HepG2 (cell line): ENCODE results near the gene TMF1. TPM values are rescaled to one million over a fixed set of nuclear protein-coding genes. Genes with fewer than 3 reads are reported as not detected.

ENCODE experiments used
- HNRNPLL ChIP-seq: fragments of 200-400 bp; formaldehyde crosslinking; IDR thresholded peaks from 2 replicates; pipeline ENCODE4 v1.6.1; 2017; ENCODE audit warnings: mild to moderate bottlenecking, low read depth, low read length; ENCODE audit not compliant: poor library complexity, severe bottlenecking
- KDM4B ChIP-seq: sonication (generic); formaldehyde crosslinking; IDR thresholded peaks from 2 replicates; pipeline ENCODE4 v1.4.0; 2020; ENCODE audit warnings: missing genetic modification reagents
- KIAA2018 ChIP-seq: sonication (generic); formaldehyde crosslinking; IDR thresholded peaks from 2 replicates; pipeline ENCODE4 v1.5.0; 2020; ENCODE audit warnings: mild to moderate bottlenecking, missing genetic modification reagents, borderline replicate concordance
- NCOA2 ChIP-seq: sonication (generic); formaldehyde crosslinking; IDR thresholded peaks from 2 replicates; pipeline ENCODE4 v1.8.0; 2022; ENCODE audit warnings: inconsistent platforms
- PBX3 ChIP-seq: sonication (generic); formaldehyde crosslinking; IDR thresholded peaks from 2 replicates; pipeline ENCODE4 v1.8.1; 2023; ENCODE audit warnings: missing genetic modification reagents, inconsistent platforms, borderline replicate concordance
- SMC3 ChIP-seq: IDR thresholded peaks from 2 replicates; pipeline ENCODE4 v1.6.1; 2011; ENCODE audit warnings: low read length, improper control_type of control experiment
- YEATS2 ChIP-seq: sonication (generic); formaldehyde crosslinking; IDR thresholded peaks from 2 replicates; pipeline ENCODE4 v1.4.0; 2020; ENCODE audit warnings: missing genetic modification reagents, borderline replicate concordance
- ZNF639 ChIP-seq: conservative IDR thresholded peaks from 2 replicates; pipeline ENCODE4 v1.6.1; 2018; ENCODE audit warnings: missing genetic modification reagents
- ZNF841 ChIP-seq: sonication (generic); formaldehyde crosslinking; IDR thresholded peaks from 2 replicates; pipeline ENCODE4 v1.8.1; 2023; ENCODE audit warnings: missing genetic modification reagents, borderline replicate concordance
- polyA plus RNA-seq, 8 experiments: library from polyadenylated mRNA; depleted of rRNA in 3 of 8; stranded (reverse) in 7 of 8; unstranded in 1 of 8; fragments of >200 nt; fragmentation: Illumina TruSeq in 4 of 8; extraction: Trizol in 4 of 8; gene quantifications; 2 replicates each; pipeline versions ENCODE4 v1.2.1 to v1.2.3, GENCODE V29; 2011 to 2016; ENCODE audit warnings: low read depth in 4 of 8, missing spikeins in 1 of 8, mixed read lengths in 1 of 8; ENCODE audit not compliant: insufficient read depth in 1 of 8
- total RNA-seq, 5 experiments: library from RNA; depleted of rRNA; stranded (reverse); fragments of >200 nt; fragmentation: Illumina TruSeq; extraction: Trizol; gene quantifications; 2 replicates each; pipeline ENCODE4 v1.2.3, GENCODE V29; 2016; ENCODE audit warnings: low read depth in 1 of 5
- TF ChIP-seq, protein P1 (sequence below): sonication (generic); formaldehyde crosslinking; IDR thresholded peaks from 2 replicates; pipeline ENCODE4 v1.8.1; 2022; ENCODE audit warnings: low read depth, mild to moderate bottlenecking, missing genetic modification reagents

Gene TMF1
- total and polyA plus RNA-seq, 2 of the 13 experiments (the other 11 are each of a cell fraction or from before 2014, with no cell fraction given) = 12.1 to 38.4 TPM

GRCh38 chr3:69084326-69085167 lies 32.4 kb upstream of the TMF1 start, which contains the start of gene ARL6IP5 (continued):
- TF ChIP-seq KIAA2018 (CRISPR knock-in tag) (no peak), KDM4B (CRISPR knock-in tag) (0 out of 2 replicates have a peak, but pooled peaks have one; percentile 32), NCOA2 (no peak), YEATS2 (CRISPR knock-in tag) (no peak; the same call in 1 of the 2 replicates), PBX3 (no peak), ZNF639 (CRISPR knock-in tag) (no peak), SMC3 (no peak), HNRNPLL (peak; percentile 85), ZNF841 (CRISPR knock-in tag) (no peak)
- TF ChIP-seq, protein P1, sequence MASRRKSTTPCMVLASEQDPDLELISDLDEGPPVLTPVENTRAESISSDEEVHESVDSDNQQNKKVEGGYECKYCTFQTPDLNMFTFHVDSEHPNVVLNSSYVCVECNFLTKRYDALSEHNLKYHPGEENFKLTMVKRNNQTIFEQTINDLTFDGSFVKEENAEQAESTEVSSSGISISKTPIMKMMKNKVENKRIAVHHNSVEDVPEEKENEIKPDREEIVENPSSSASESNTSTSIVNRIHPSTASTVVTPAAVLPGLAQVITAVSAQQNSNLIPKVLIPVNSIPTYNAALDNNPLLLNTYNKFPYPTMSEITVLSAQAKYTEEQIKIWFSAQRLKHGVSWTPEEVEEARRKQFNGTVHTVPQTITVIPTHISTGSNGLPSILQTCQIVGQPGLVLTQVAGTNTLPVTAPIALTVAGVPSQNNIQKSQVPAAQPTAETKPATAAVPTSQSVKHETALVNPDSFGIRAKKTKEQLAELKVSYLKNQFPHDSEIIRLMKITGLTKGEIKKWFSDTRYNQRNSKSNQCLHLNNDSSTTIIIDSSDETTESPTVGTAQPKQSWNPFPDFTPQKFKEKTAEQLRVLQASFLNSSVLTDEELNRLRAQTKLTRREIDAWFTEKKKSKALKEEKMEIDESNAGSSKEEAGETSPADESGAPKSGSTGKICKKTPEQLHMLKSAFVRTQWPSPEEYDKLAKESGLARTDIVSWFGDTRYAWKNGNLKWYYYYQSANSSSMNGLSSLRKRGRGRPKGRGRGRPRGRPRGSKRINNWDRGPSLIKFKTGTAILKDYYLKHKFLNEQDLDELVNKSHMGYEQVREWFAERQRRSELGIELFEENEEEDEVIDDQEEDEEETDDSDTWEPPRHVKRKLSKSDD (CRISPR knock-in tag) = no peak
